8988T (cell line): Measurements from ENCODE around the gene CREBL2.
"Not testable (repeated sequence)": the region's sequence is repeated elsewhere in the genome, so short reads cannot be mapped to it uniquely, and the experiment has no call there.

Experiments
- DNase-seq: peaks from one replicate; pipeline ENCODE4 v3.0.0; 2011

The CREBL2 gene, protein sequence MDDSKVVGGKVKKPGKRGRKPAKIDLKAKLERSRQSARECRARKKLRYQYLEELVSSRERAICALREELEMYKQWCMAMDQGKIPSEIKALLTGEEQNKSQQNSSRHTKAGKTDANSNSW

DNA sequence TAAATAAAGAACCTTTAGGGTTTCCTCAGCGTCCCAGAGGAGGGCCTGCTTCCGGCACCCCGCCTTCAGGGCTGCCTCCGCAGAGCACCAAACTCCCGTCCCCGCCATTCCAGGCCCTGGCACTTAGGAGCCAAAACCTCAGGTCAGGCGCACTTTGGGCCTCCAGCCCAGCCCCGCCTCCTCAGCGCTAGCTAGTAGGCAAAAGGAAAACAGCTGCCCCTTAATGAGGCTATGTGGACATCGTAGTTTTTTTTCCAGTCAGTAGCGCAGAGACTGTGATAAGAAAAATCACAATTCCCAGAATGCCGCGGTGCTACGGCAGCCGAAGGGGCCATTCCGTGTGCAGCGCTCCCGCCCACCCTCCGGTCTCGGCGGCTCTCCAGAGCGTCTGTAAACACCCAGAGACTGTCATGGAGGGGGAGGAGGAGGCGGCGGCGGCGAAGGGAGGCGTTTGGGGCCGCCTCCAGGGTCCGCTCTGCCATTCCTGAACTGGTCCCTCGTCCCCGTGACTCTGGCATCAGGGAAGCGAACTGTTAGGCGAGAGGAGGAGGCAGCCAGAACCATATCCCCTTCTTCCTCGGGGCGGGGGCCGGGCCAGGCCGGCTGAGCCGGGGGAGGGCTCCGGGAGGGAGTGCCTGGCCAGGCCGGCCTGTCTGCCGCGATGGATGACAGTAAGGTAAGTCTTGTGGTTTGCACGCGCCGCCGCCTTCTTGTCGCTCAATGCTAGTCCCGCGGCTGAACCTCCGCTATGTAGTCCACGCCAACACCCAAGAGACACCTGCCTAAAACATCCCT, at the start of gene CREBL2:
TSS of gene CREBL2 (plus strand) at position 365 of the 795 bp plus-strand sequence. CDS start at position 662, 297 bp downstream.
- peak; percentile 62 for DNase-seq

DNA sequence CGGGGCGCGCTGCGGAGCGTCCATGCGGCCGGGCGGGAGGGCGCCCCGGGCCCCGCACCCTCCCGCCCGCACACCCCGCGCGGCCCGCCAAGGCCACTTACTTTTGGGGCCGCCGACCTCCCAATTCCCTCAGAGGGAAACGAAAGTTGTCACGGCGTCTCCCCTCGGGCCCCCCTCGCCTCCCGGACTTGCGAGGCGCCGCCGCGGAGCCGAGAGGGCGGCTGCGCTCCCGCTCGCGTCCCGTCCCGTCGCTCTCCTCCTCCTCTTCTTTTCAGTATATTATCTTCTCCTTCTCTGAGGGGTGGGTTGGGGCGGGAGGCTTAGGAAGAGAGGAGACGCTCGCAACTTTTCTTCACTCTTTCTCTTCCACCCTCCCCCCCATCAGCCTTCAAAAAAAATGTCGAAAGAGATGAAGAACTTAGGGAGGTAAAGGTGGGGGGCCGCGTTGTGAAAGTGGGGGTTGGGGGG, 49.6 kb upstream of the CREBL2 start:
- no peak for DNase-seq

DNA sequence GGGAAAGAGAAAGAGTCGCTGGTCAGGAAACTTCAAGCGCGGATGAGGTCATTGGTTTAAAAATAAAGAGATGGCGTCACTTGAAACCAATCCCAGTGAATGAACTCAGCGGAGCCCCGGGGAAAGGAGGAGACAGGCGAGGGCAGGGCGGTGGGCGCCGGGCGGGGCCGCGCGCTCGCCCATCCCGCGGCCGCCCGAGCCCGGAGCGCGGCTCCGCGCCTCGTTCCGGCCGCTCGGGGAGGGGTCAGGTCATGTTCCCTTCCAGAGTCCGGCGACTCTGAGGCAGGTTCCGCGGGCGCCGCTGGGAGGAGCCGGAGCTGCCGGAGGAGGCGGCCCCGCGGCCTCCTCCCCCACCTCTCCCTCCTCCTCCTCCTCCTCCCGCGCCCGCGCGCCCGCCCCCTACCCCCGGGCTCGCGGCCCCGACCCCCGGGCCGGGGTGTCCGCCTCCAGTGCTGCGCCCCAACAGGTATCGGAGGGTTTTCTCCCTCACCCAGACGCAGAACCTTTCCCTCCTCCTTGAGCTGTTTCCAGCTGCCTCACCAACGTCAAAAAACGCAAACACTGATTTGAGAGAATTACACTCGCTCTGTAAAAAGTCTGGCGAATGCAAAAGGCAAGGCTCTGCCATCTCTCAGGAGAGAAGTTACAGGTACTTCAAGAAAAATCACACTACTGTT, 49.0 kb upstream of the CREBL2 start, which contains the start of gene DUSP16:
TSS of gene DUSP16 (minus strand) at position 279 of the 677 bp plus-strand sequence. CDS start 41,765 bp downstream, outside the sequence.
- peak; percentile 65 for DNase-seq

DNA sequence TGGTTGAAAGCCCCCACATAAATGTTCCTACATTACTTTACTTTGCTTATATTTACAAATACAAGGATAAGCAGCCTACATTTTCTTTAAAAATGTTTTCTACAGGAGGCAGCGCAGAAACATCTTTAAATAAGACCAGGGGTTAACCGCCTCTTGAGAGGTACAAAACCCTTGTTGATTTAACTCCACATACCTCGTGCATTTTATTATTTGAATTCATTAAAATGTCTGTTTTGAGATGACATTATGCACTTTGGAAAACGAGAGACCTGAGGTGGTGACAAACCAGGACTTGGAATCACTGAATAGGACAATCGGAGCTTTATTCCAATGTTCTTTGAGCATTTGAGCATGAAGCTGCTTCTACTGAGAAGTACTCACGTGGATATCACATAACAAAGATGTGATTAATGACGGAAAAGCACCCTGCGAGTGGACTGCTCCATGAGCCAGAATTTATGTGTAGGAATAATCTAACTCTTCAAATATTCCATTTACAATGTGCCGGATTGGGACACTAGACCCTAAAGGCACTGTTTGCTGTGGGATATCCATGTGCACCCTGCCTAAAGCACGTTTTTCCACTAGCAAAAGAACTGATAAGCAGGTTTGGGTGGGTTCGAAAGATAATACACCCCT, 48.3 kb upstream of the CREBL2 start:
- no peak for DNase-seq

DNA sequence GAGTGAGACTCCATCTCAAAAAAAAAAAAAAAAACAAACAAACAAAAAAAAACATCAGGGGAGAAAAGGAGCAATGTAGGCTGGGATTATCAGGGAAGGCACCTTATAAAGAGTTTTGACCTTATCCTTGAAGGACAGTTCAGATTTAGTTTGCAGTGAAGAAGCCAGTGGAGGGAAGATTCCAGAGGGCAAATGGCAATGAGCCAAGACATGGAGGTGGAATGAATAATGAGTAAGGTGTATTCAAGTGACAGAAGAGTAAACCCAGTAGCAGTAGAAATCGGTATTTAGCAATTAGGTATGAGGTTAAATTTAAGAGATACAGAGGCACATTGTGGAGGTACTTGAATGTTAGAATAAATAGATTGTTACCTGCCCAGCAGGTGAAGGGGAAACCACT, 46.8 kb upstream of the CREBL2 start:
- DNase-seq = no peak

DNA sequence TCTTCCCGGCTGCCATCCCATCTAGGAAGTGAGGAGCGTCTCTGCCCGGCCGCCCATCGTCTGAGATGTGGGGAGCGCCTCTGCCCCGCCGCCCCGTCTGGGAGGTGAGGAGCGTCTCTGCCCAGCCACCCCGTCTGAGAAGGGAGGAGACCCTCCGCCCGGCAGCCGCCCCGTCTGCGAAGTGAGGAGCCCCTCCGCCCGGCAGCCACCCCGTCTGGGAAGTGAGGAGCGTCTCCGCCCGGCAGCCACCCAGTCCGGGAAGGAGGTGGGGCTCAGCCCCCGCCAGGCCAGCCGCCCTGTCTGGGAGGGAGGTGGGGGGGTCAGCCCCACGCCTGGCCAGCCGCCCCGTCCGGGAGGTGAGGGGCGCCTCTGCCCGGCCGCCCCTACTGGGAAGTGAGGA, 45.7 kb upstream of the CREBL2 start:
- DNase-seq = not testable (repeated sequence)

DNA sequence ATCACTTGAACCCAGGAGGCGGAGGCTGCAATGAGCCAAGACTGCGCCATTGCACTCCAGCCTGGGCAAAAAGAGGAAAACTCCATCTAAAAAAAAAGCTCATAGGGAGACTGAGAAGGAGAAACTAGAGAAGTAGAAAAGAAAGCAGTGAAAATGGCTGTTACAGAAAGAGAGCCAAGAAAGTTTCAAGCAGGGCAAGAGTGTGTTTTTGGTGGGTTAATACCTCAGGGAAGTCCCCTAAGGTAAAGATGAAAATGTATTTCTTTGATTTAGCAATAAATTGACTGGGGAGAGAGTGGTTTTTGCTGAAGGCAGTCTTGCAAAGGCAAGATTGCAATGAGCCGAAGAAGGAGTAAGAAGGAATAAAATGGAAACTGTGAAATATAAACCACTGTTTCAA, 39.0 kb upstream of the CREBL2 start:
- no peak for DNase-seq

DNA sequence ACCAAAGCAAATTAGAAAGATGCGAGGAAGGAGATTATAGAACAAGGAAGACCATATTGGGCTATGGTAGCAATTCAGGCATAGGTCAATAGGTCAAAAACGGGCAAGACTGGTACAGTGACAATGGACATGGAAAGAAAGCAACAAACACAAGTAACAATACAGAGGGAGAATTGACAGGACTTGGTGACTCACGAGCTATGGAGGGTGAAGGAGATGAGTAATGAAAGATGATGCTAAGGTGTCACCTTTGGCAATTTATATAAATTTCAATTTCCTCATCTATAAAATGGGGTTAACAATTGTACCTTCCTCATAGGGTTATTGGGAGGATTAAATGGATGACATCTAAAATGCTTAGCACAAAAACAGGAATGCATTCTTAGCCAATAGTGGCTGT, 33.9 kb upstream of the CREBL2 start:
- DNase-seq = no peak

DNA sequence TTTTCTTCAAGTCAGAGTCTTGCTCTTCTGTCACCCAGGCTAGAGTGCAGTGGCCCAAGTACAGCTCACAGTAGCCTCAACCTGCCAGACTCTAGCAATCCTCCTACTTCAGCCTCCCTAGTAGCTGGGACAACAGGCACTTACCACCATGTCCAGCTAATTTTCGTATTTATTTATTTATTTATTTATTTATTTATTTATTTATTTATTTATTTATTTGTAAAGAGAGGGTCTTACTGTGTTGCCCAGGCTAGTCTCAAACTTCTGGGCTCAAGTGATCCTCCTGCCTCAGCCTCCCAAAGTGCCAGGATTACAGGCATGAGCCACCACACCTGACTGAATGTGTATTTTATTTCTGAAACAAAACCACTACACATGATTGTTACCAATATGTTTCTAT, 31.0 kb upstream of the CREBL2 start:
- not testable (repeated sequence) for DNase-seq

DNA sequence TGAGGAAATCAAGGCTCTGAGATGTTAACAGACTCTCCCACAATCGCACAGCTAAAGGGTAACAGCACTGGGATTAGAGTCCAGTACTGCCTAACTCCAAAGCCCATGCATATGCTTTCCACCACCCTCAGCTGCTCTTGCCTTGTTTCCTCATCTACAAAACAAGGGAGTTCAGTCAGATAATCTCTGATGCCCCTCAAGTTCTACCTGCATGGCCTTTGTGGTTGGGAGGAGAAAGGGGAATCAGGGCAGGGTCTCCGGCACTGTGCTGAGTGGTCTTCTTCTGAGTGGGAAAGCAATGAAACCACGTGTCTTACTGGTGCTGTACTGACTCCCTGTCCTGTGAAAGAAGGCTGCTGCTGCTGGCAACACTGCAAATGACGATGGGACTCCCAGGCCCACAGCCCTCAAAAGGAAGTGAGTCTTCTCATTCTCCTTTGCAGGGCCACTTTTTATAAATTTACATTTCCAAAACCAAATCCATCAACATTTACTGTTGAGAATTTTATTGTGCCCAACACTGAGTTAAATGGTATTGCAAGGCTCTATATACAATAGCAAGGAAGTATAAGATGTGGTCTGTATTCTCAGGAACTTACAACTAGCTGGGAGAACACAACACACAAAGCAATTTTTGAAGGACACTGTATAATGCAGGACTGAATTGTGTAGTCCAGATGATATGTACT, 29.3 kb upstream of the CREBL2 start:
- no peak for DNase-seq

DNA sequence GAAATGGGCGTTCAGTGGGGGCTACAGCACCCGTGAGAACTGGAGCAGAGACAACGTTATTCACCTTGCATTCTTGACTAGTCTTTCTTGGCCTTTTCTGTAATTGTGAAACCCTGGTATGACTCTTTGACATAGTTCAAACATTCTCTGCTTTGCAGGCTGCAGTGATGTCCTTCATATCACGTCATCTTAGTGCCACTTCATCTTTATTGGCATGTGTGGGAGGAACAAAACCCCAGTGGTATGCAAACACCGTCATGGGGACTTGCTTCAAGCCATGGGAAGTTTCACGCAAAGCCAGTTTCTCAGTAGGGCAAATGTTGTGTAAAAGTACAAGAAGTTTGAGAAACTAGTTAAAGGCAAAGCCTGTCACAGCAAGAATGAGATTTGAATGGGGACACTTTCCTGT, 28.8 kb upstream of the CREBL2 start:
- DNase-seq = no peak

DNA sequence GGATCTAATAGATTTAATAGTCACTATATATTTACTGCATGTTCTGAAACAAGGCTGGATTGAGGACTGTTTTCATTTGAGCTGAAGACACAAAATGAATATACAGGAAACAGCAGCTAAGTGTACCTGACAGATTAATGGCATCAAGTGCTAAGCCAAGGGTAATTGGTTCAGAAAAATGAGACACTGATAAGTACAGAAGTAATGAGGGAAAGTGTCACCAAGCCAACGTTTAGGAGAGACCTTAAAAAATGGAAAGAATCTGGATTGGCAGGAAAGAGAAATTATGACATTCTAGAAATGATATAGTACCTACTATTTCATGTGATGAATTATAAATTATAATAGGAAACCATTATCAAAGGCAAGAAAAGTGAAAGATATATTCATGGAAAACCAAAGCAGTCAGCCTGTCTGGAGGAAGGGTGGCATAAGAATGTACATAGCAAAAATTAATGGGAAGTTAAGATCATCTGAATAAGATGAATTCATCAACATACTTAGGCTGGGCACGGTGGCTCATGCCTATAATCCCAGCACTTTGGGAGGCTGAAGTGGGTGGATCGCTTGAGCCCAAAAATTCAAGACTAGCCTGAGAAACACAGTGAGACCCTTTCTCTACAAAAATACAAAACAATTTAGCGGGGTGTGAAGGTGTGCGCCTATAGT, 28.0 kb upstream of the CREBL2 start:
- DNase-seq = no peak

DNA sequence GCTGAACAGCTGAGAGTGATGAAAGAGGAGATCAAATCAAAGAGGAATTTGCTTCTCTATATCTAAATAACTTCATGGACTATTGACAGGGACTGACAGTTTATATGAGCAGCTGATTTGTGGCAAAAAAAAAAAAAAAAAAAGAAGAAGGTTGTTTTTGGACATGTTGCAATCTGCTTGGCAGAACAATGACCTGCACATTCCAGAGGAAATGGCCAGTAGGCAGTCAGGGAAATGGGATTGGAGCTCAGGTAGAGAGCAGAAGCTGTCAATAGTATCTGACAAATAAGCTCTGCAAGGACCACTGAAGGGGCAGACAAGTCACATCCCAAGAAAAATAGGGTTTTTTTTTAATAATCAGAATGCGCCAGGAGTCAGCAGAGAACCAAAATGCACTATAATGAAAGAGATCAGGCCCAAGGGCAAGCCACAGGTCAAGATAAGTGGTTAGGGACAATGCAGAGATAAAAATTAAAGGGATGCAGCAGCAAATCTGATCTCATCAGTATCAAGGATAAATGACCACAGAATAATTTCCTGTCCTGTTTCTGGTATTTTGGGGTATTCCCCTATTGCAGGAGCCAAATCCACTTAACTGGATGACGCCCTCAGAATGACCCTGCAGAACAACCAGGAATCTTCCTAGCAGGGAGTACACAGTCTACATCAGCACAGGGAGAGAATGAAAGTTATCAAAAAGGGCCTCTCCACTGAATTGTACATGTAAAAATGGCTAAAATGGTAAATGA, 26.4 kb upstream of the CREBL2 start:
- no peak for DNase-seq

DNA sequence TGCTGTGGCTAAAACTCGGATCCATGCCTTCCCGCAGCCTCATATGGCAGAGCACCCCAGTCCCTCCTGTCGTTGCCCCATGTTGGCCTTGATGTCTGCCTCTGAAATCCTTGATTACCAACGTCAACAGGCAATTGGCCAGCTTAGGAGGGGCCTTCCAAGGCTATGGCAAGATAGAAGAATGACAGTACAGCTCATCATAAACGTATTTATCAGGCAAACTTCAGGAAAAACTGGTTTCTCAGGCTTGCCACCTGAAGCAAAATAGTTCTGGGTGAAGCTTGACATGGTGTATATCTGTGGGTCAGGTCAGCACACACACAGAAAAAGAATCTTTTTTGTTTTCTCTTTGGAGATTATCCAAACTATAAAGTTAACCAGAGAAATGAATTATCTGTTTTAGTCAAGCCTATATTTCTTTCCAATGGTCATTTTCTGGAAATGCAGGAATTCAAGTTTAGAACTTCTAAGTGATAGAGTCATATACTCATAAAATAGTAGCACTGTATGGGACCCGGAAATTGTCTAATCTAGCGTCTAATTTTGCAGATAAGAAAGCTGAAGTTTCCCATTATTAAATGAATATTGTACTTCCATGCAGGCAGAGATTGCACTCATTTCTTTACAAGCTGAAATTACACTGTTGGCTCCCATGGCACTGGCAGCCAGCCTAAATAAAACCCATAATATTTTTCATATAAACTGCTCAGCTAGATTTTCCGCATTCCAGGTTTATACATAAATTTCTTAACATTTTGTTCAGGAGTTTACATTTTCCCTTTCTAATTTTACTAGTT, 24.6 kb upstream of the CREBL2 start:
- DNase-seq = no peak

DNA sequence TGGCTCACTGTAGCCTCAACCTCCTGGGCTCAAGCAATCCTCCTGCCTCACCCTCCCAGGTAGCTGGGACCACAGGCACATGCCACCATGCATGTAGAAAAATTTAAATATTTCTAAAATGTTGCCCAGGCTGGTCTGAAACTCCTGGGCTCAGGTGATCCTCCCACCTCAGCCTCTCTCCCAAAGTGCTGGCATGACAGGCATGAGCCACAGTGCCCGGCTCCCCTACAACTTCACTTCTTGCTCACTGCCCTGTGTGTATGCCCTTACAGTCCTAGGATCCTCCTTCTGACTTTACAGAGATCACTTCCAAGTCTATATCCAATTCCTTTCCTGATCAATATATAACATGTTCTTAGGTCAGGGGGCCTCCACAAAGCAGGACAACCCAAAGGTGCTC, 23.8 kb upstream of the CREBL2 start:
- no peak for DNase-seq

DNA sequence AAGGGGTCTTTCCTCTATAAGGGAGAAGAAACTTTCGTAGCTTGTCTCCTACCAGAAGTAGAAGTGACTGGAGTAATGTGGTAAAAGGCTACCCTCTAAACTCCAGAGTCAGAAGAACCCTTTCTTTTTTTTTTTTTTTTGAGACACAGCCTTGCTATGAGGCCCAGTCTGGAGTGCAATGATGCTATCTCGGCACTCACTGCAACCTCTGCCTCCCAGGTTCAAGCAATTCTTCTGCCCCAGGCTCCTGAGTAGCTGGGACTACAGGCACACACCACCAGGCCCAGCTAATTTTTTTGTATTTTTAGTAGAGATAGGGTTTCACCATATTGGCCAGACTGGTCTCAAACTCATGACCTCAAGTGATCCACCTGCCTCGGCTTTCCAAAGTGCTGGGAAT, 23.2 kb upstream of the CREBL2 start:
- DNase-seq = not testable (repeated sequence)

DNA sequence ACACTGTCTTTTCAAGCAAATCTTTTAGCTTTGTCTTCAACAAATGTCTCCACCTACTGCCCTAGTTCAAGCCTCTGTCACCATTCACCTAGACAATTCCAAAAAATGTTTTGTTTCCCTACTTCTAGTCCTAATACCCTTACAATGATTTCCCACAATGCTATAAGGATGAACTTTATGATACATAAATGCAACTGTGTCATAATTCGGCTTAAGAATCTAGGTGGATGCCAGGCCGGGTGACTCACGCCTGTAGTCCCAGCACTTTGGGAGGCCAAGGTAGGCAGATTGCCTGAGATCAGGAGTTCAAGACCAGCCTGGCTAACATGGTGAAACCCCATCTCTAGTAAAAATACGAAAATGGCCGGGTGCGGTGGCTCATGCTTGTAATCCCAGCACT, 20.7 kb upstream of the CREBL2 start:
- DNase-seq = no peak

DNA sequence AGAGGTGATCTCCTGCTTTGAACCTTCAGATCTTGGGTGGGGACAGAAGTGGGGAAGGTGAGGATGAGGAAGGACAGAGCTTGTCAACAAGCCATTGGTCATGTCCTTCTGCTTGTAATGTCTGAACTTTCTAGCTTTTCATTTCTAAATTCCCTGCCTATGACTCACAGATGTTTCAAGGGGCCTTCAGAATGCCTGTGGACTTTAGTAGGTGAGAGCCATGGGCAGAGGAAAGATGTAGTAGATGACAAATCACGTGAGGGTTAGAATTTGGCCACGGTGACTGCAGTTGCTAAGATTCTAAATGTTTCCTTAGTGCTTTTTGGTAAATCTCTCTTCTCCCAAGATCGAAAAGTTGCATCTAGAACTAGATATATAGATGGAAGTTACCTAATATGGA, 18.7 kb upstream of the CREBL2 start:
- DNase-seq = peak; percentile 18

DNA sequence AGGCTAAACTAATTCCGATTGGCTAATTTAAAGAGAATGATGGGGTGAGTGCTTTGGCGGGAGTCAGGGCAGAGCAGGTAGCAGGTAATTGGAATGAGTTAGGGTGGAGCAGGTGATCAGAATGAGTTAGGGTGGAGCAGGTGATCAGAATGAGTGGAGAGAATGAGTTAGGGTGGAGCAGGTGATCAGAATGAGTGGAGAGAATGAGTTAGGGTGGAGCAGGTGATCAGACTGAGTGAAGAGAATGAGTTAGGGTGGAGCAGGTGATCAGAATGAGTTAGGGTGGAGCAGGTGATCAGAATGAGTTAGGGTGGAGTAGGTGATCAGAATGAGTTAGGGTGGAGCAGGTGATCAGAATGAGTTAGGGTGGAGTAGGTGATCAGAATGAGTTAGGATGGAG, 15.7 kb upstream of the CREBL2 start:
- DNase-seq = not testable (repeated sequence)

DNA sequence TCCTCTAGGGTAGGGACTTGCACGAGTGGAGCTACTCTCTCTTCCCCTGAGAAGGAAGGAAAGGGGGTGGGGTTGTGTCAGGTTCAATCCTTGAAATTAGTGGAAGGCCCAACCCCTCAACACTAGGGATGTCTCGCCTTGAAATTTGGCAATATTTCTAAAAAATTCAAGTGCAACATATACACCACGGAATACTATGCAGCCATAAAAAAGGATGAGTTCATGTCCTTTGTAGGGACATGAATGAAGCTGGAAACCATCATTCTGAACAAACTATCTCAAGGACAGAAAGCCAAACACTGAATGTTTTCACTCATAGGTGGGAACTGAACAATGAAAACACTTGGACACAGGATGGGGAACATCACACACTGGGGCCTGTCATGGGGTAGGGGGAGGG, 15.1 kb upstream of the CREBL2 start:
- DNase-seq = not testable (repeated sequence)

DNA sequence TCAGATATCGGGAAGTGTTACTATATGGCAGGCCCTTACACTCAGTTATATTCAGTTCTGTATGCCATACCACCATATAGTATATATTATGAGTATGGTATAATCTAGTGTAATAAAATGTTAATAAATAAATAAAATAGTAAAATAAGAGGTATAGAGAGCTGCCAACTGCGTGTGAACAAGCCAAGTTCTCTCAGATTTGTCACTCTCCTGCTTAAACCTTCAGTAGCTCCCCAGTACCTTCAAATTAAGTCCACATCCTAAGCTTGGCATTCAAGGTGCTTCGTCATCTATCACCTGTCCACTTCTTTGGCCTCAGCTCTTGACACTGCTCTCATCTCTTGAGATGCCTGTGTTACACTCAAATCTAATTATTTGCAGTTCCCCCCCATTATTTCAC, 12.8 kb upstream of the CREBL2 start:
- no peak for DNase-seq
